ENCODE data around the gene DPYSL4.
A peak's percentile ranks its signal among the peaks of the same experiment; 100 is the strongest.

DPYSL4 gene

DNA sequence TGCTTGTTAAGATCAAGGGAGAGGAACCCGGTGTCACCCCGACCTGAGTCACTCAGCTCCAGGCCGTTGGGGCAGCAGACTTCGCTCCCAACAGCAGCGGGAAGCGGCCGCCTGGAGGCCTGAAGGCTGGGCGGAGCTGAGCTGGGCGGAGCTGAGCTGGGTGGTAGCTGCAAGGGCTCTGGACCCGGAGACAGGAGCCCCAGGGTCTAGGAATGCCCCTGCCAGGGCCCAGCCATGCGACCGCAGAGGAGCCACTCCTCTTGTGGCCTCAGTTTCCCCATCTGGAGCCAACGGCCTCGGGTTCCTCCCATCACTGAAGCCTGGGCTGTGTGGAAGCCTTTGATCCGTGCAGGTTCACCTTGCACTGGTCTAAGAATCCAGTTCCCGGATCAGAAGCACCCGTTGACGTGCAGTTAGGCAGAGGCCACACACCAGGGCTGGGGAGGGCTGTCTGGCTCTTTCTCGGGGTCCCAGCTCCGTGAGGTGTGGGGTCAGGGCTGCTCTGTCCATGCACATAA is 21.9 kb upstream of the DPYSL4 start:
- no peak for DNase-seq

DNA sequence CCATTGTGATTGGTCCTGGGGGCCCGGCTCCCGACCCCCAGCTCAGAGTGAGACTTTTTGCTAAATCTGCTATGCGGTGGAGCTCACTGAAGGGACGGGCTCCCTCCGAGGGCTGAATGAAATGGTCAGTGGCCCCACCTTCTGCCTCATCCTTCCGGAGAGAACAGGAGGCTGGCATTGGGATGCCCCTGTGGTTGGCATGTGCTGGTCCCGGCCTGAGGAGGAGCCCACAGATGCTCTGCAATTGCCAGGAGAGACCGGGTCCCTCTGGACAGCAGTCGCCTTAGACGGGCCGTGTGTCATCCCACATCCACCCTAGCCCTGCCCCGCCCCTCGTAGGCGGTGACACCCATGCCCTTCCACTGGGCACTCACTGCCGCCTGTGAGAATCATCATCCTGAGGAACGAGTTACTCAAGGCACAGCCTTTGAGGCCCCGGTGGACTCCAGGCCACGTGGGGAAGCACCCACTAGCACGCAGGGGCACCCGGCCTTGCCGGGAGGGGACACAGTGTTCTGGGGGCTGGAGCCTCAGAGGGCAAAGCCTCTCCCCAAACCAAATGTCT is 21.2 kb upstream of the DPYSL4 start:
- no peak for DNase-seq

DNA sequence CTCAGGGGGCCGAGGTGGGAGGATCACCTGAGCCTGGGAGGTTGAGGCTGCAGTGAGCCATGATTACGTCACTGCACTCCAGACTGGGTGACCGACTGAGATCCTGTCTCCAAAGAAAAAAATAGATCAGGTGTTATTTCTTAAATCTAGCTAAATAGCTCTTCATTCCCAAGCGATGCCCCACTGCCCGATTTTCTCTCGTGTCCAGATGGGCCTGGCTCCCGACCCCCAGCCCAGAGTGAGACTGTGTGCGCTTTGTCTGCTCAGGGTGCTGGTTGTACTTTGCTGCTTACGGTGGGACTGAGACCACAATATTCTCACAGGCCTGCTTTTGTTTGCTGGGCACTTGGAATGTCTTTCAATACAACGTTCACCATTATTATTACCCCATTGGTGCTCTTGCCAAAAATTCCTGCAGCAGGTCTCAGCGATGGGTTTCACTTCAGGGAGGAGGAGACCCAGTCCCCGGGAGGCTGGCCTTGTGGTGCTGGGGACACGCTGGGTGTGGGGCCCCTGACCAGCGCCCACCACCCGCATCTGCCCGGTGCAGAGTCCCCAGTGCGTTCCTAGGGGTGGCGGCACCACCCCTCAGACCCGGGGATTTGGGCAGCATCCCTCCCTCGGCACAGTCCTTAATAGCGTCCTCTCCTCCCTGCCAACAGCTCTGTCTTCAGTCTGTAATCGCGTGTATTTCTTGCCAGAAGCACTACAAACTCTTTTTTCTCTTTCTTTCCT is 20.4 kb upstream of the DPYSL4 start:
- DNase-seq, result no peak

DNA sequence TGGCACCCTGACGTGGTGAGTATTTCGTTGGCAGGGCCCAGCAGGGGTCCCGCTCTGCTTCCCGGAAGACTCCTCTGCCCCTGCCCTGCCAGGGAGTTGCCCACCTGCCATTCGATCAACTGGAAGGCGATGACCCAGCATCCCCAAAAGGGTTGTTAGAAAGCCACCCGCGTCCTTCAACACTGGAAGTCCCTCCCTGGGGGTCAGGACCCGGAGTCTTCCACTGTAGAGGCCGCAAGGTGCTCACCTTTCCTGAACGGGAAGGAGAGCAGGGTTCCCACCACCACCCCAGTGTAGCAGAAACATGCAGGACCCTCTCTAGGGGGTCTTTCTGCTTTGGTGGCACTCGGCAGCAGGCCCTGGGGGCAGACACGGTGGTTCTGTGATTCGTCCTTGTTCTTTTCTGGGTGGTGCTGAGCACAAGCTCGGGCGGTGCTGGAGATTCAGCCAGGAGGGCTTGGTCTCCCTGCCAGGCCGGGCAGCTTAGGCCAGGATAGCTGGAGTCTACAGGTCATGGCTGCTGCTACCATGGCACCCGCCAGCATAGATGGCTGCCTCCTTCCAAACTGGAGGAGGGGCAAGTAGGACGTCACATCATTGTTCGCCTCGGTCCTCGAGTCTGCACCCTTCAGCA is 19.6 kb upstream of the DPYSL4 start:
- no peak for DNase-seq

DNA sequence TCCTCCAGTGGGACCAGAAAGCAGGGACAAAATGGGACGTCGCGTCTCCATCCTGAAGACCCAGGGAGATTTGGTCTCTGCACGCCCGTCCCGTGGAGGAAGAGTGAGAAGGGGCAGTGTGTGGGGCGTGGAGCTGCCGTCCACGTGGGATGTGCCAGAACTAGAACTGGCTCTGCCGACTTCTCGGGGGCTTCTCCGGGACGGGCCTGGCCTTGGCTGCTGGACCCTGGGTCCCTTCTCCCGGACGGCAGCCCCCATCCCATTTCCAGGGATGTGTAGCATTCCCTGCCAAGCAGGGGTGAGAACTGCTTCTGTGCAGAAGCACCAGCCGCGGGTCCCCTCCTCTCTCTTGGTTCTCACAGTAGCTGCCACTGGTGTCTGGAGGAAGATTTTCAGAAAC is 18.8 kb upstream of the DPYSL4 start:
- DNase-seq, result no peak

DNA sequence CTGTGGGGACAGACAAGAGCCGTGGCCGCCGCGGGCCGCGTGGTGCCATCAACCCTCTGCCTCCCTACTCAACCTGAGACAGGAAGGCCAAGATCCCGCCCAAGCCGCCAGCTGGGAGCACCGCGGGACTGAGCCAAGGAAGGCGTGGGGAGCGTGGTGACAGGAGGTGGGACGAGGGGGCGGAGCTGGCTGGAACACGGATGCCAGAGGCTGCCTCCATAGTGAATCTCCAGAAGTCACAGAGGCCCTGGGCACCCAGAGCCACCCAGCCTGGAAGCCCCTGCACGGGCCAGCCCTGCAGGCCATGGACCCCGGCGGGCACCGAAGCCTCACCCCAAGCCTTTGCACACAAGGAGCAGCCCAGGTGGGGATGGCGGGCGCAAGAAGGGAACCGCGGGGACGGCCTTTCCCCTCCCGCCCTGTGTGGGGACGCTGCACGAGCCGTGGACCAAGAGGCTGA is 18.1 kb upstream of the DPYSL4 start:
- DNase-seq, result no peak

DNA sequence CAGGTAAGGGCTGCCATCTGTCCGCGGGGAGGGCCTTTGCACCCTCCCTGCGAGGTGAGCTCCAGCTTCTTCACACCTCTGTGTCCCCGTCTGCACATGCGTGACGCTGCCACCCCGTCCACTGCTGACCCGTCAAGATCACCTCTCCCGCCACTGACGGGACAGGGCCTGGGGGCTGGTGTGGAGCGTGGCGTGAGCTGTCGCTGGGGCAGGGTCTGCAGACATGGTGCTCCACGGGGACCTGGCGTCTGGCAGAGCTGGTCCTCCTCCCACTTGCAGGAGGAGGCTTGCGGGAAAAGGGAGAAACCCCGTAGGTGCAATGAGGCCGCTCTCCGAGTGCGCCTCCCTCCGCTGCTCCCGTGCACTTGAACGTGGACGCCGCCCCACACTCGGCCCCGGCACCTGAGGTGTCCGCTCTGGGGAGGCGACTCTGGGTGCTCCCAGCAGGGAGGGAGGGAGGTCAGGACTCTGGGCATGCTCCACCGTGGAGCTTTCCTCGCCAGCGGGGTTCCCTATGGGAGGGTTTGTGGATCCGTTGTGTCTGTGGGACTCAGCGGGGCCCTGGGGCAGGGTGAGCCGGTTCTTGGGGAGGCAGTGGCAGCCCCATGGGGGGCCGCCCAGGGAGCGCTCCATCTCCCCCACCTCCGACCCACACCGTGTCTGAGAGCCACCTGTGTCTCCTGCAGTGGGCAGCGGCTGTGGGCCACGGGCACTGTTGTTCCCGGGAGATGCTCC is 17.6 kb upstream of the DPYSL4 start:
- DNase-seq, result no peak

DNA sequence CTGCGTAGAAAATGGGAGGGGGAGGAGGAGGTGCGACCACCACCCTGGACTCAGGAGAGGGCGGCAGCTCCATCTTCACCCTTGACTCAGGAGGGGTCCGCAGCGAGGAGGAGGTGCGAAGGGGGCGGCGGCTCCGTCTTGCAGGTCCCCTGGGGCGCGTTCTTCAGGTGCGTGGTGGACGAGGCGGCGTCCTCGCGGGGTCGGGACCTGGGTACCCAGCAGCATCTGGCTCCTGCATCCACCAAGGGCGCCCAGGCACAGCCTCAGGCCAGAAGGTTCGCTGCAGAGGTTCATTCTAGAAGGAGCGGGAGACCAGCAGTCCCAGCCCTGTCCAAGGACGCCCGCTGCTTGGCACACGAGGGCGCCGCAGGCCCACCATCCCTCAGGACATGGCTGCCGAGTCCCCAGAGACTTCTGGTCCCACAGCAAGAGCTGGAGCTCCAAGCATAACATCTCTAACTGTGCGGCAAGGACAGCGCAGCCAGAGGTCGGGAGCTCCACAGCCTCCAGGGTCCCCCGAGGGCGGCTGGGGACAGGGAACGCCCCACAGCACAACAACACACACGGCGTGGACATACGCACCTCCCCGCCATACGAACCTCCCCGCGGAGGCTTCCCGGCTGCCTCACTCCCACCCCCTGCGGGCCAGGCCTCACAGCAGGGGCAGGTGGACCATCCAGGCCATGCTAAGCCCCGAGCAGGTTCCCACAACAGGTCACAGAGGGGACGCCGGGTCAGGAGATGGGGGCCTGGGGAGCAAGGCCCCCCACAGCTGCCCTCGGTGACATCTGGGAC is 16.8 kb upstream of the DPYSL4 start:
- no peak for DNase-seq

DNA sequence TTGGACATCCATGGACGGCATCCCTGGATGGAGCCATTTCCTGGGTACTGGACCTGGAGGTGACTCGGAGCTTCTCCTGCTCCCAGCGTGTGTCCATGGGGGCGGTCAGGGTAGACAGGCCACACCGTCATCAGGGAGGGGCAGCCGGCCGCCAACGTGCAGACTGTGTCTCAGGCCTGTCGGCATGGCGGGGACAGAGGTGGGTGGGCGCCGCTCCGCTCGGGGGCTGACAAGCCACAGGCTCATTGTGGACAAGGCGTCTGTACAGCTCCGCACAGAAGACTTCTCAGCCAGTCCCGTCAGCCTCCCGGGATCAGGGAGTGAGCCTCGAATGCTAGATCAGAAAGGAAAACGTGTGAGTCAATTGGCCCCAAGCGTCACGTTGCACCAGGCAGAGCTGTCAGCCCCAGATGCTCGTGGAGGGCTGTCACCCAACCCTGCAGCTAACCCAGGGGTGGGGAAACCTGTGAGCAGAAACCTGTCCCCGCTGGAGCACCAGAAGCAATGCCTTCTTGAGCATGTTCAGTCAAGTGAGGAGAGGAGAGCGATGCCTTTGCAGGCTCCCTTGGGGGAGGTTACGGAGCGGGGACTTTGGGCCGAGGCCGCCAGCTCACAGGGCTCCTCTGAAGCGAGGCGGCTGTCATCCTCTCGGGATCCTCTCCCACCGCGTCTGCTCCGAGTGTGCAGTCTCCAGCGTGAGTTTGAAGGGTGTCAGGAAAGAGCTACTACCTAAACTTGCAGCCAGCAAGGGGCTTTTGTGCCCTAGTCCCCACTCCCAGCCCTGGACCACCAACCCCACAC is 16.0 kb upstream of the DPYSL4 start:
- DNase-seq, result no peak

DNA sequence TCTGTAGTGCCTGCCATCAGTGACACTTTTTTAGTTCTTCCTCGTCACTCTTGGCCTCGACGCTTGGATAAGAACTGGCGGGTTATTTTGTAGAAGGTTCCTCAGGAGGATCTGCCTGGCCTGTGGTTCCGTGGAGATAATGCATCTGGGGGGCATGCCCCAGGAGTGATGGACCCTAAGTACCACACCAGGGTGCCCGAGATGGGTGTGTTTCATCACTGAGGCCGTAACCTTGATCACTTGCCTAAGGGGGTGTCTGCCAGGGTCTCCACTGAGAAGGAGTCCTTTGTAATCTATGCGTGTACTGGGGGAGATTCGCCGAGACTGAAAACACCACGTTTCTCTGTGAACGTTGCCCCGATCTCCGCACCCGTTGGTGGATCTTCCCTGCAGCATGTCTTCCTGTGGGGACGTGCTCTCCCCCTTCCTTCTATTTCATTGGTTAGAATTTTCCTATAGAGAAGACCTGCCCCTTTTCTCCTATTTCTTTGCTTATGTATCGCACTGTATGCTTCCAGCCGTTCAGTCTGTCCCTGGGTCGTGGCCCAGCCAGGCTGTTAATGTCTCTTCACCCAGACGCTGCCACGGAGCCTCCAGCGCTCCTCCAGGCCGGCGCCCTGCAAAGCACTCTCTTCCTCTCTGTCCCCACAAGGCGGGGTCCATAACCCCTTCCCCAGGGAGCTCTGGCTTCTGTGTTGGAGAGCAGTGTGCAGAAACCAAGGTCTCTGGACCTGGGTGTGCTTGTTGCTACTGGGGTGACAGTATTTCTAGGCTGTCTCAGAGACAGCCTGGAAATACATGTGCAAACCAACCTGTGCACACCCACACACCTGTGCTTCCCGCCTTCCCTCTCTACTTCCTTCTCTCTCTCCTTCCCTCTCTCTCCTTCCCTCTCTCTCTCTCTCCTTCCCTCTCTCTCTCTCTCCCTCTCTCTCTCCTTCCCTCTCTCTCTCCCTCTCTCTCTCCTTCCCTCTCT is 14.4 kb upstream of the DPYSL4 start:
- no peak for DNase-seq

DNA sequence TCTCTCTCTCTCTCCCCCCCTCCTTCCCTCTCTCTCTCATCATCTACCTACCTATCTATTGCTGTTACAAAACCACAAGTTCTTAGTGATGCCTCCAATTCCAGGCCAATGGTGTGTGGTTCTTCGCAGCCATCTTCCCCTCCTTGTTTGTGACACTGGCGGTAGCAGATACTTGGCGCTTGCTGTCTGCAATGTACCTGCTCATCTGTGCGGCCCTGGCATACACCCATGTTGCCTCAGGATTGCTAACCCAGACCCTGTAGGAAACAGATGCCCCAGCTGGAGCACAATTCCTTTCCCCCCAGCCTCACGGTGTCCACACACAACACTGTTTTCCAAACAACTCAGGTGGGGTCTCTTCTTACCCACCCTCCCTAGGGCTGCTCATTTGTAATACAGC is 13.6 kb upstream of the DPYSL4 start:
- no peak for DNase-seq

DNA sequence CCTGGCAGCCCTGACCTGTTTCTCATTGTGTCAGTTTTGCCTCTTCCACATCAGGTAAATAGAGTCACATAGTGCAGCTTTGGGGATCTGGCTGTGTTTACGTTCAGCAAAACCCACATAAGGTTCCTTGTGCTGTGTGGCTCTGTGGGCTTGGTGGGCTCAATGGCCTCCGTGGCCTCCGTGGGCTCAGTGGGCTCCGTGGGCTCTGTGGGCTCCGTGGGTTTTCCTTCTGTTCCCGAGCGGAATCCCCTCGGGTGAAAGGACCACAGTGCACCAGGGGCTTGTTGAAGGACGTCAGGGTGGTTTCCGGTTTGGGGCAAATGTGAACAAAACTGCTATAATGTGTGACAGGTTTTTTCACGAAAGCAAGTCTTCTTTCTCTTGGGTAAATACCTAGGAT is 12.5 kb upstream of the DPYSL4 start:
- no peak for DNase-seq

DNA sequence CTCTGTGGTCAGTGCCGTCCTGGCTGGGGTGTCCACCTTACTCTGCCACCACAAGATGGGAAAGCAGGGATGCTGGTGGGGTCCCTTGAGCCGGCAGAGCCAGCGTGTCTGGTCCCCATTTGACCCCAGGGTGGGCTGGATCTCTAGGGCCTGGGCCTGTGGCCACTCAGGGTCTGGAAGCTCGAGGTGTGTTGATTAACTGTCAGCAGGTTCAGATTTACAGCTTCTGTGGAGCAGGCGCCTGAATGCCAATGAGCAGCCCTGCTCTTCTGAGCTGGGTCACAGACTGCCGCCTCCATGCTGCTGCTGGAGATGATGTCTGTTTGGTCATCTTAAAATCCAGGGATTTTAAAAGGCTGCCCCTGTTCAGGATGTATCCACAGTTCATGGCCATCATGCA is 11.3 kb upstream of the DPYSL4 start:
- DNase-seq, result no peak

DNA sequence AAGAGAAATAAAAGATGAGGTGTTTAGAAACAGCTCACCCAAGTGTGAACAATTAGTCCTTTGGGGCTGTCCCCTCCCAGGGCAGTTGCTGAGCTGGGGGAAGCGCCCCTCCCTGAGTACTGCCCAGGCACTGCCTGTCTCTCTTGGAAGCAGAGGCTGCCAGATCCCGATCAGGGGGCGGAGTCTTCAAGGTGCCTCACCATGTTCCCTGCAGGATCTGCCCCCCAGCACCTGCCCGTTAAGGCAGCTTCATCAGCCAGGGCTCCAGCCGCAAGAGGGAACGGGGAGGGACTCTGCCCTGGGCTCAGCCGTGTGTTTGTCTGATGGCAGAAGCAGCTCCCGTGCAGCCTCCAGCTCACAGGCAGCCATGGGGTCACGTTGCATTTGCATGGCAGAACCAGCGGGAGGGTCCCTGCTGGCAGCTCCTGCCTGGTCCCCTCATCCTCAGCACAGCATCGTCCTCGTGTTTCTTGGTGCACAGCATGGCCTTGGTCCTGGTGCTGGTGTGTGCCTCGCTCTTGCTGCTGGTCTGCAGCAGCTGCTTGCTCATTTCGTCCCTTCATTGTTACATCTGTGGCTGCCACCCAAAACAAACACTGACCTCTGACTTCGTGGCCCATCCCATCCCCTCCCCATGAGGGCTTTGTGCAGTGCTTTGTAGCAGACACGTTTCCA is 10.7 kb upstream of the DPYSL4 start:
- DNase-seq, result peak; percentile 15

DNA sequence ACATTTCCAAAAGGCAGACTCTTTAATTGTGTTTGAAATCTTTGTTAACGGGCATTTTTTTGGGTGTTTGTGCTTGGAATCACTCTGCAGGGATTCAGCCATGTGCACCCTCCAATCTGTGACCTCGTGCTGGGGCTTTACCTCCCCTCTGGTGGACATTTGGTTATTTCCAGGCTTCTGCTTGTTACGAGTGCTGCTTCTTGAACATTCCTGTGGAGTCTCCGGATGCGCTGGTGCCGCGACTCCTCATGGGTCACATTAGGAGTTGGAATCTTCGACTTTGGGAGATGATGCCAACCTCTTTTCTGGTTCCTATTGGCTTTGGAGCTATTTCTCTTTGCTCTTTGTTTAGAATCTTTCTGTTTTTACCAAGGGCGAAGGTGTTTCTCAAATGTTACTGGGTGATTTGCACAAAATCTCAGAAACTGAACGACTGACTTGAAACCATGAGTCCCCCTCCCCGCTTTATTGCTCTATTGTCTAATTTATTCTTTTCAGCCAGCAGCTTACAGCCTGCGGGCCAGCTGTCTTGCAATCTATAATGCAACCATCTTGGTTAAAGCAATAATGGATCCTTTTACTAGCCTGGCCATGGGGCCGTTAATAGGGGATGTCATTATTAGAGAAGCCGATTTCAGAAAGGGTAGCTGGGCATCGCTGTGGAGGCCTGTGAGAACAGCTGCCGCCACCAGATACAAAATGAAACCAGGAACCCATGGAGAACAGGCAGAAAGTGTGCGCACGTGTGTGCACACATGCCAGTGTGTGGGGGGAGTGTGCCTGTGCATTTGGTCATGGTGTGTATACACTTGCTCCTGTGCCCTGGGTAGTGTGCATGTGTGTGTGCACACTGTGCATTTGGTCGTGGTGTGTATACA is 9.9 kb upstream of the DPYSL4 start:
- no peak for DNase-seq

DNA sequence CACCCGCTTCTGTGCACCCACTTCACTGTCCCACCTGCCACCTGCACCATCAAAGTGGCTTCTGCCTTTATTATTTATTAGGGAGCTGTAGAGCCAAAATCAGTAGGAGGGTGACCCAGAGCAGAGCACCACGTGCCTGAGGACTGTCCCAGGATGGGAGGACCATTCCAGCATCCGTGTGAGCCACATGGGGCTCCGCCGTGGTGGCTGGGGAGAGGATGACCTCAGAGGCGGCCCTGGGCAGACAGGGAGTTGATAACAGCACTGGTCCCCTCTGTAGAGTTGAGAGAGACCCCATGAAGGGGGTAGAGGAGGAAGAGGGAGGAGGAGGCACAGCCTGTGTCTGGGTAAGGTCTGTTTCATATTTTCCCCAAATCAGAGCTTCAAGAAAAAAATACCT is 8.7 kb upstream of the DPYSL4 start:
- DNase-seq, result no peak

DNA sequence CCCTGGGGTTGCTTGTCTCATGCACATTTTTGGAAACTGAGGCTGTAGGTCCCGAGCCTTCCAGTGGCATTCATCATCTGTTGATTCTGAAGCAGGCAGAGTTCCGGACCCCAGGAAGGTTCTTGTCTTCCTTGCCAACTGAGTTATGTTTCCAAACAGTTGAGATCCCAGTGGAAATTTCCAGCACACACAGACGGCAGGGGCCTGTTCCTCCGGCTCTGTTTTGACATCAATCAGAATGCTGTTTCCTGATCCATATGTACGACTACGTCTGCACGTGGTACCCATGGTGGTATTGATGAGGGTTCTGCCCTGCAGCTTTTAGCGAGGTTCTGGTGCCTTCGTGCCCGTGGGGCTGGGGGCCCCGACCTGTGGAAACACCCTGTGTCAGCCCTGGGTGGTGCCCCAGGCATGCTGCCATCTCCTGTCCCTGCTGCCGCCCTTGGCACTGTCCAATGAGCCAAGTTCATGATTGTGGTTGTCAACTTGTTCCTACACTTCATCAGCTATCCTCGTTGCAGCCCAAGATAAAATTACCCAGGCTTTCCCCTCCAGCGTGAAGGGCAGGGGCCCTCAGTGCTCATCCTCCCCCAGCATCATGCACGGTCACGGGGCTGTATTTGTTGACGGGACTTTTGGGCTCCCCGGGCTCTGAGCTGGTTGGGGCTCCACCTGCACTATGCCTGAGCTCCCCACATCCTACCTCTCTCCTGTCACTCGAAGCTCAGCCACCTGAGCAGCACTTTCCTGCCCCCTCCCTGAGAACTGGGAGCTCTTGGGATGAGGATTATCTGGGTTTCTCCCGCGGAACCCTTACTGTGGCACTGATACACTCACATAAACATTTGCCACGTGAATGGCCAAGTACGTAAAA is 7.8 kb upstream of the DPYSL4 start:
- DNase-seq, result no peak

Data from DMS153 (cell line).